ENCODE data around the gene TNS1. TPM values are rescaled to one million over a fixed set of nuclear protein-coding genes. Genes with fewer than 3 reads are reported as not detected.

The TNS1 gene
- polyA plus RNA-seq, 3 donors: 0.26 to 1.6 (median 1.5) TPM

DNA sequence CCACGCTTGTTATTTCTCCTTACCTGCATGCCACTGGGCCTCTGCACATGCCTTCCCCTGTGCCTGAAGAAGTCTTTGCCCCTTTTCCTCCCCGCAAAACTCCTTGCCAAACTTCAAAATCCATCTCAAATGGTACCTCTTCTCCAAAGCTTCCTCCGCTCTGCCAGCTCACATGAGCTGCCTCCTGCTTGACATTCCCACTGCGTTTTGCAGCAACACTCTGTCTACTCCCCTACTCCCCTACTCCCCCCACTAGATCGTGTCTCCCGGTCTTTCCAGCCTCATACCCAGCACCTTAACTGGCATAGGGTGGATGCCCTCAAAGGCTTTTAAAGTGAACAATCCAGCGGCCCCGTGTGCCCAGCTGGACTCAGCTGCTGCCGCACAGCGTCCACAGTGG is 65.8 kb downstream of the TNS1 start:
- Mint-ChIP-seq H3K4me3 (peak overlapping the region in 1 of 2 donors; percentile 16), H3K27ac (peak overlapping the region in 2 of 7 donors; percentile 1 to 15), H3K36me3 (peaks cover 4 to 20% of the 10 kb centered on the region in 2 donors), H3K9me3 (peaks cover 0 to 2% (median 0%) of the 10 kb centered on the region in 7 donors), H3K27me3 (ENCODE audit: low read depth in 3 of 3) (peaks cover 8 to 10% (median 9%) of the 10 kb centered on the region in 3 donors), H3K4me1 (peaks cover 39% of the 10 kb centered on the region)
- Histone ChIP-seq H3K9me3 (replicated peaks in 1 of 2; ENCODE audit: control insufficient read depth in 1 of 2, insufficient read depth in 1 of 2, low read length in 2 of 2) (no peaks in the 10 kb centered on the region), H3K79me2 (ENCODE audit: insufficient read depth, low read length) (no peaks in the 10 kb centered on the region), H3K4me3 (replicated peaks in 1 of 3; ENCODE audit: low read depth in 2 of 3, low read length in 3 of 3) (no peak overlapping the region), H4K20me1 (ENCODE audit: insufficient read depth, low read length) (no peaks in the 10 kb centered on the region), H3K27ac (ENCODE audit: low read depth in 1 of 2, low read length in 2 of 2) (no peak overlapping the region), H3K9ac (ENCODE audit: insufficient read depth, low read length, poor library complexity, severe bottlenecking) (no peak overlapping the region), H3K27me3 (ENCODE audit: control insufficient read depth in 2 of 2, insufficient read depth in 2 of 2, low read length in 2 of 2) (no peaks in the 10 kb centered on the region), H2AFZ (ENCODE audit: insufficient read depth, low read depth, low read length, poor library complexity, severe bottlenecking) (no peak overlapping the region), H3K4me2 (replicated peaks; ENCODE audit: extremely low read depth, low read length, poor library complexity, severe bottlenecking) (no peak overlapping the region), H3K4me1 (ENCODE audit: control insufficient read depth in 1 of 2, insufficient read depth in 2 of 2, low read length in 2 of 2) (peaks cover 27 to 29% of the 10 kb centered on the region in 2 donors), H3K36me3 (replicated peaks in 1 of 2; ENCODE audit: control insufficient read depth in 1 of 2, insufficient read depth in 2 of 2, low read length in 2 of 2) (no peaks in the 10 kb centered on the region)
- intact Hi-C loops (cut with micrococcal nuclease): loop anchor here in 1 of 2 donors (5.0 kb wide), 1 partner anchor 35 kb away; no protein-coding TSS in a partner anchor
- TF ChIP-seq CTCF (IDR thresholded peaks at IDR 0.05): no peak
- DNase-seq: no peak
- 87% methylated on average over 10 of the region's 10 CpGs for WGBS (ENCODE audit: insufficient coverage)

- peaks cover 6 to 10% (median 8%) of the 10 kb centered on the region in 3 donors for H3K27me3 Mint-ChIP-seq (ENCODE audit: low read depth in 3 of 3)
- peaks cover 27 to 29% of the 10 kb centered on the region in 2 donors for H3K4me1 ChIP-seq (ENCODE audit: control insufficient read depth in 1 of 2, insufficient read depth in 2 of 2, low read length in 2 of 2)
- DNase-seq: no peak
- no peak overlapping the region for H3K27ac ChIP-seq (ENCODE audit: low read depth in 1 of 2, low read length in 2 of 2)
- no peak overlapping the region for H3K9ac ChIP-seq (ENCODE audit: insufficient read depth, low read length, poor library complexity, severe bottlenecking)
- no peak overlapping the region for H3K4me3 ChIP-seq (replicated peaks in 1 of 3; ENCODE audit: low read depth in 2 of 3, low read length in 3 of 3)
- H4K20me1 ChIP-seq (ENCODE audit: insufficient read depth, low read length): no peaks in the 10 kb centered on the region
- 97% methylated on average over 7 of the region's 10 CpGs for WGBS (ENCODE audit: insufficient coverage)
- peaks cover 0 to 2% (median 0%) of the 10 kb centered on the region in 7 donors for H3K9me3 Mint-ChIP-seq
- H3K4me2 ChIP-seq (replicated peaks; ENCODE audit: extremely low read depth, low read length, poor library complexity, severe bottlenecking): no peak overlapping the region
- H3K36me3 ChIP-seq (replicated peaks in 1 of 2; ENCODE audit: control insufficient read depth in 1 of 2, insufficient read depth in 2 of 2, low read length in 2 of 2): no peaks in the 10 kb centered on the region
- no peaks in the 10 kb centered on the region for H3K9me3 ChIP-seq (replicated peaks in 1 of 2; ENCODE audit: control insufficient read depth in 1 of 2, insufficient read depth in 1 of 2, low read length in 2 of 2)
- H3K4me1 Mint-ChIP-seq: peaks cover 35% of the 10 kb centered on the region
- no peak overlapping the region for H2AFZ ChIP-seq (ENCODE audit: insufficient read depth, low read depth, low read length, poor library complexity, severe bottlenecking)
- peaks cover 4 to 18% of the 10 kb centered on the region in 2 donors for H3K36me3 Mint-ChIP-seq
- intact Hi-C loops (cut with micrococcal nuclease): loop anchor here in 1 of 2 donors (5.0 kb wide), 1 partner anchor 34 kb away; no protein-coding TSS in a partner anchor
- H3K4me3 Mint-ChIP-seq: no peak overlapping the region
- peak overlapping the region in 3 of 7 donors; percentile 21 to 98 (median 62) for H3K27ac Mint-ChIP-seq
- no peaks in the 10 kb centered on the region for H3K27me3 ChIP-seq (ENCODE audit: control insufficient read depth in 2 of 2, insufficient read depth in 2 of 2, low read length in 2 of 2)
- no peak for TF ChIP-seq CTCF (IDR thresholded peaks at IDR 0.05)
- H3K79me2 ChIP-seq (ENCODE audit: insufficient read depth, low read length): no peaks in the 10 kb centered on the region
Measured at GRCh38 chr2:217935901-217936684, 66.7 kb downstream of the TNS1 start.

Data from CD14-positive monocyte (primary cell).